Measurements from ENCODE around the gene JAZF1. TPM values are rescaled to one million over a fixed set of nuclear protein-coding genes. Genes with fewer than 3 reads are reported as not detected.
A peak's percentile ranks its signal among the peaks of the same experiment; 100 is the strongest.

JAZF1 gene
- polyA plus RNA-seq, 1 donor from 2014 or later = 13.7 TPM

- Mint-ChIP-seq H3K4me1 (peaks cover 18 to 50% (median 20%) of the 10 kb centered on the region in 3 donors), H3K27ac (peak overlapping the region in 1 of 3 donors; percentile 66), H3K9me3 (peaks cover 0 to 16% (median 6%) of the 10 kb centered on the region in 3 donors), H3K4me3 (peak overlapping the region in 1 of 4 donors; percentile 49), H3K27me3 (no peaks in the 10 kb centered on the region), H3K36me3 (no peaks in the 10 kb centered on the region)
Measured at GRCh38 chr7:28202222-28202621, 21.6 kb upstream of the JAZF1 start.

GRCh38 chr7:28201131-28201530, 20.5 kb upstream of the JAZF1 start:
- H3K27me3 Mint-ChIP-seq = no peaks in the 10 kb centered on the region
- H3K27ac Mint-ChIP-seq = no peak overlapping the region
- no peaks in the 10 kb centered on the region for H3K36me3 Mint-ChIP-seq
- H3K9me3 Mint-ChIP-seq = peaks cover 0 to 5% (median 0%) of the 10 kb centered on the region in 3 donors
- peak overlapping the region in 1 of 4 donors; percentile 0 for H3K4me3 Mint-ChIP-seq
- peaks cover 10 to 42% (median 18%) of the 10 kb centered on the region in 3 donors for H3K4me1 Mint-ChIP-seq

- H3K9me3 Mint-ChIP-seq = peaks cover 0 to 5% (median 0%) of the 10 kb centered on the region in 3 donors
- no peaks in the 10 kb centered on the region for H3K27me3 Mint-ChIP-seq
- H3K4me3 Mint-ChIP-seq = peak overlapping the region in 2 of 4 donors; percentile 58 to 77
- H3K4me1 Mint-ChIP-seq = peaks cover 10 to 43% (median 23%) of the 10 kb centered on the region in 3 donors
- peak overlapping the region in 2 of 3 donors; percentile 12 to 24 for H3K27ac Mint-ChIP-seq
- H3K36me3 Mint-ChIP-seq = no peaks in the 10 kb centered on the region
Measured at GRCh38 chr7:28200598-28200997, 20.0 kb upstream of the JAZF1 start.

GRCh38 chr7:28199021-28199510, 18.5 kb upstream of the JAZF1 start:
- H3K4me3 Mint-ChIP-seq = no peak overlapping the region
- H3K27me3 Mint-ChIP-seq = no peaks in the 10 kb centered on the region
- H3K4me1 Mint-ChIP-seq = peaks cover 10 to 33% (median 23%) of the 10 kb centered on the region in 3 donors
- H3K36me3 Mint-ChIP-seq = no peaks in the 10 kb centered on the region
- H3K9me3 Mint-ChIP-seq = no peaks in the 10 kb centered on the region
- no peak overlapping the region for H3K27ac Mint-ChIP-seq

GRCh38 chr7:28195910-28196620, 15.5 kb upstream of the JAZF1 start:
- no peaks in the 10 kb centered on the region for H3K27me3 Mint-ChIP-seq

GRCh38 chr7:28192786-28193585, 12.4 kb upstream of the JAZF1 start:
- Mint-ChIP-seq H3K27me3 (no peaks in the 10 kb centered on the region), H3K36me3 (no peaks in the 10 kb centered on the region), H3K4me3 (no peak overlapping the region), H3K9me3 (no peaks in the 10 kb centered on the region), H3K27ac (no peak overlapping the region), H3K4me1 (peaks cover 12 to 25% (median 25%) of the 10 kb centered on the region in 3 donors)

More at GRCh38 chr7:28195910-28196620, 15.5 kb upstream of the JAZF1 start:
- H3K27ac Mint-ChIP-seq = peak overlapping the region in 1 of 3 donors; percentile 7
- no peaks in the 10 kb centered on the region for H3K9me3 Mint-ChIP-seq
- no peaks in the 10 kb centered on the region for H3K36me3 Mint-ChIP-seq
- peak overlapping the region in 1 of 4 donors; percentile 13 for H3K4me3 Mint-ChIP-seq
- peaks cover 12 to 25% (median 25%) of the 10 kb centered on the region in 3 donors for H3K4me1 Mint-ChIP-seq

GRCh38 chr7:28191751-28192150, 11.2 kb upstream of the JAZF1 start:
- H3K9me3 Mint-ChIP-seq = no peaks in the 10 kb centered on the region
- no peaks in the 10 kb centered on the region for H3K27me3 Mint-ChIP-seq
- no peaks in the 10 kb centered on the region for H3K36me3 Mint-ChIP-seq
- H3K27ac Mint-ChIP-seq = no peak overlapping the region
- H3K4me1 Mint-ChIP-seq = peaks cover 12 to 25% (median 25%) of the 10 kb centered on the region in 3 donors
- peak overlapping the region in 1 of 4 donors; percentile 29 for H3K4me3 Mint-ChIP-seq

- Mint-ChIP-seq H3K27me3 (no peaks in the 10 kb centered on the region), H3K27ac (no peak overlapping the region), H3K4me3 (peak overlapping the region in 1 of 4 donors; percentile 37), H3K4me1 (peaks cover 12 to 24% (median 20%) of the 10 kb centered on the region in 3 donors), H3K9me3 (no peaks in the 10 kb centered on the region), H3K36me3 (no peaks in the 10 kb centered on the region)
Measured at GRCh38 chr7:28191184-28191583, 10.6 kb upstream of the JAZF1 start.

GRCh38 chr7:28190077-28190710, 9.6 kb upstream of the JAZF1 start:
- Mint-ChIP-seq H3K4me3 (peak overlapping the region in 2 of 4 donors; percentile 30 to 70), H3K27me3 (no peaks in the 10 kb centered on the region), H3K27ac (no peak overlapping the region), H3K9me3 (no peaks in the 10 kb centered on the region), H3K4me1 (peaks cover 12 to 19% (median 14%) of the 10 kb centered on the region in 3 donors), H3K36me3 (peaks cover 2% of the 10 kb centered on the region)

GRCh38 chr7:28187012-28187411, 6.4 kb upstream of the JAZF1 start:
- no peak overlapping the region for H3K4me3 Mint-ChIP-seq
- H3K27ac Mint-ChIP-seq = no peak overlapping the region
- peaks cover 2% of the 10 kb centered on the region for H3K36me3 Mint-ChIP-seq
- H3K27me3 Mint-ChIP-seq = no peaks in the 10 kb centered on the region
- H3K4me1 Mint-ChIP-seq = peaks cover 24 to 27% (median 27%) of the 10 kb centered on the region in 3 donors
- H3K9me3 Mint-ChIP-seq = no peaks in the 10 kb centered on the region

- Mint-ChIP-seq H3K4me3 (peak overlapping the region in 2 of 4 donors; percentile 25 to 43), H3K36me3 (peaks cover 2% of the 10 kb centered on the region), H3K27ac (peak overlapping the region in 1 of 3 donors; percentile 42), H3K4me1 (peaks cover 19 to 27% (median 21%) of the 10 kb centered on the region in 3 donors), H3K9me3 (peaks cover 0 to 2% (median 0%) of the 10 kb centered on the region in 3 donors), H3K27me3 (no peaks in the 10 kb centered on the region)
Measured at GRCh38 chr7:28183627-28184026, 3.0 kb upstream of the JAZF1 start.

GRCh38 chr7:28182071-28182471, 1.5 kb upstream of the JAZF1 start:
- Mint-ChIP-seq H3K4me1 (peaks cover 24 to 36% (median 26%) of the 10 kb centered on the region in 3 donors), H3K27ac (peak overlapping the region; percentile 26 to 82 (median 44)), H3K9me3 (peaks cover 0 to 2% (median 0%) of the 10 kb centered on the region in 3 donors), H3K36me3 (peaks cover 2% of the 10 kb centered on the region), H3K27me3 (no peaks in the 10 kb centered on the region), H3K4me3 (peak overlapping the region in 3 of 4 donors; percentile 23 to 88 (median 49))

- H3K27me3 Mint-ChIP-seq = no peaks in the 10 kb centered on the region
Measured at GRCh38 chr7:28181416-28181815, 821 bp upstream of the JAZF1 start.

GRCh38 chr7:28180031-28180363, 598 bp downstream of the JAZF1 start:
- Mint-ChIP-seq H3K36me3 (no peaks in the 10 kb centered on the region), H3K27me3 (no peaks in the 10 kb centered on the region), H3K27ac (peak overlapping the region in 2 of 3 donors; percentile 82 to 99), H3K4me1 (peaks cover 31 to 43% (median 32%) of the 10 kb centered on the region in 3 donors), H3K9me3 (peaks cover 0 to 2% (median 0%) of the 10 kb centered on the region in 3 donors), H3K4me3 (peak overlapping the region in 1 of 4 donors; percentile 38)

More at GRCh38 chr7:28181416-28181815, 821 bp upstream of the JAZF1 start:
- Mint-ChIP-seq H3K36me3 (peaks cover 2% of the 10 kb centered on the region), H3K4me3 (peak overlapping the region; percentile 85 to 97 (median 90)), H3K9me3 (peaks cover 0 to 2% (median 0%) of the 10 kb centered on the region in 3 donors), H3K4me1 (peaks cover 27 to 39% (median 28%) of the 10 kb centered on the region in 3 donors), H3K27ac (peak overlapping the region; percentile 82 to 99 (median 91))
